Measurements from ENCODE around the gene COTL1.
"Not testable (repeated sequence)": the region's sequence is repeated elsewhere in the genome, so short reads cannot be mapped to it uniquely, and the experiment has no call there.

The COTL1 gene

GRCh38 chr16:84643674-84644073, 25.8 kb upstream of the COTL1 start:
- DNase-seq (ENCODE audit: low read depth in 1 of 2, low spot score in 1 of 2): no peak

GRCh38 chr16:84643180-84643583, 25.3 kb upstream of the COTL1 start:
- DNase-seq (ENCODE audit: low read depth in 1 of 2, low spot score in 1 of 2): no peak

DNA sequence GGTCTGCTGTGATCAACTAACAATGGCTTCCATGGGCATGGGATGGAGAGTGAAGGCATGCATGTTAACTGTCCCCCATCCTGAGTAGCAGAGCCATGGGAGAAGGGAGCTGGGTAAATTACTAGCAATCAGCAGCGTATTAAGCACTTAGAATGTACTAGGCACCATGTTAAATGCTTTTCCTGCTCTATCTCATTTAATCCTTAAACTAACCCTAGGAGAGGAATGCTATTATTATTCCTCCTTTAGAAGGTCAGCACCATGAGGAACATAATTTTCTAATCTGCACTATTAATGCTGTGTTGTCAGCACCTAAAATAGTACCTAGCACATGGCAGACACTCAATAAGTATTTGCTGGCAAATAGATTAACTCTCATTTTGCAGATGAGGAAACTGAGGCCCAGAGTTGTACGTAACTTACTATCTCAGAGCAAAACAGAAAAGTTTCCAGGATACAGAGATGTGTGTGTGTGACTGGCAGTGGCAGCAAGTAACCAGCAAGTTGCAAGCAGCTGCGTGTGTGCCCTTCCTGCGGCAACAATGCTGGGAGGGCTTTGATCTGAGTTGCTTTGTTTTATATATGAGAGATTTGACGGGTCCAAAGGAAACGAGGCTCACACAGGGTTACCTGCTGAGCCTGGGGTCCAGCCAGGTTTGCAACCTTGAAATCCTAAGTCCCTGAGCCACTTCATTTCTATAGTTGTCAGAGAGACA, 23.9 kb upstream of the COTL1 start:
- no peak for DNase-seq (ENCODE audit: low read depth in 1 of 2, low spot score in 1 of 2)

DNA sequence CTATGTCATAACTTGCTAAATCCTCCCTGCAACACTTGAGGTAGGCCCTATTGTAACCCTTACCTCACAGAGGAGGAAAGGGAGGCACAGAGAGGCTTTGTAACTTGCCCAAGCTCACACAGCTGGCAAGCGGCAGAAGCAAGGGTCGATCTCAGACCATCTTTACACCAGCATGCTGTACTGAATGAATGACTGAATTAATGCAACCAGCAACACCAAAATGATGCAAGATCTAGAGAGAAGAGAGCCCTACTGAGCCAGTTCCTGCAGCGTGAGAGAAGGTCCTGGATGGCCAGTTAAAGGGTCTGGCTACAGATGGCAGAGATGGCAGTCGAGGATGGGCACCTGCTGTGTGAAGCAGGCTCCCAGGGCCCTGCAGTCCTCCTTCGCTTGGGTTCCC, 22.3 kb upstream of the COTL1 start:
- no peak for DNase-seq (ENCODE audit: low read depth in 1 of 2, low spot score in 1 of 2)

DNA sequence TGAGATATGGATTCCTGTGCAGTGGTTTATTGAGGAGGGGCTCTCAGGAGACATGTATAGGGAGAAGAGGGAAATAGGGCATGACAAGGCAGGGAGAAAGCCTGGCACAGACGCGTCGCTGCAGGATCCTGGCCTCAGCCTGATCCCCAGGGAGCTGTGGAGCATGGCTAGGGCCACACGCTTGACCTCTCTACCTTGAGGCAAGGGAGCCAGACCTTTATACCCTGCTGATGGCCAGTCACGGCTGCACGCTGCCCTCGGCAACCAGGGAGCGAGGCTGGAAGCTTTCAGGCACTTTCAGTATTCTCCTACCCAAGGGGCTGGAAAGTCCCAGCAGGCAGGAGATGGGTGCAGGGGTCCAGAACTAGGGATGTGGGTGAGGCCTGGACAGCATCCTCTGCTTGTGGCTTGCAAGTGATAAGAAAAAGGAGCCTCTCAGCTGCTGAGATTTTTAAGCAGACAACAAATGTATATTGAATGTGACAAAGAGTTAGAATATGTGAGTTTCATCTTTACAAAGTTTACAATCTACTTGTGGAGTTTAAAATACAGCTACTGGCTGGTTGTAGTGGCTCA, 20.4 kb upstream of the COTL1 start:
- DNase-seq (ENCODE audit: low read depth in 1 of 2, low spot score in 1 of 2): no peak

DNA sequence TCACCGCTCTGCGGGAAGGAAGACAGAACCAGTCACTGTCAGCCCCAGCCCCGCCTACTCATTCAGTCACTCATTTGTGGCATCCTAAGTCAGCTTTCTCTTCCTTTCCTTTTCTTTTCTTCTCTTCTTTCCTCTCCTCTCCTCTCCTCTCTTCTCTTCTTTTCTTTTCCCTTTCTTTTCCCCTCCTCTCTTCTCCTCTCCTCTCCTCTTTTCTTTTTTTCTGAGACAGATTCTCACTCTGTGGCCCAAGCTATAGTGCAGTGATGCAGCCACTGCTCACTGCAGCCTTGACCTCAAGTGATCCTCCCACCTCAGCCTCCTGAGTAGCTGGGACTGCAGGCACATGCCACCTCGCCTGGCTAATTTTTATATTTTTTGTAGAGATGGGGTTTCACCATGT, 19.8 kb upstream of the COTL1 start:
- no peak for DNase-seq (ENCODE audit: low read depth in 1 of 2, low spot score in 1 of 2)

GRCh38 chr16:84635702-84636101, 17.8 kb upstream of the COTL1 start:
- DNase-seq (ENCODE audit: low read depth in 1 of 2, low spot score in 1 of 2): no peak

DNA sequence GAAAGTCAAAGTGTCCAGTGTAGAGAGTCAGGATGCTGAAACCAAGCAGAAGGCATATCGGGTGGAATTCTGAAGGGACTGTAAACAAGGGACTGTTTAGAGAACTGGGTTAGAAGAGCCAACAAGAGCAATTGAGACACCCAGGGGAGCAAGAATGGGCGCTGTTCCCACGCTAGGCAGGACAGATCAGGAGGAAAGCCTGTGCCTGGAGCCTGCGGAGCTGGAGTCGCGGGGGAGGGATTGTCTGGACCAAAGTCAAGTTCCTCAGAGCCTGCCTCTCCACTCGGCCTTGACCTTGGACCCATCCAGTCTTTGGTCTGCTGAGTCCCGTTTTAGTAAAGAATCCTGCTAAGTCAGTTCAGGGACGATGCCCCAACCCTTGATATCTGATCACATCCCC, 15.7 kb upstream of the COTL1 start:
- no peak for DNase-seq (ENCODE audit: low read depth in 1 of 2, low spot score in 1 of 2)

GRCh38 chr16:84632862-84633261, 15.0 kb upstream of the COTL1 start:
- not testable (repeated sequence) for DNase-seq (ENCODE audit: low read depth in 1 of 2, low spot score in 1 of 2)

GRCh38 chr16:84631886-84632285, 14.0 kb upstream of the COTL1 start:
- no peak for DNase-seq (ENCODE audit: low read depth in 1 of 2, low spot score in 1 of 2)

DNA sequence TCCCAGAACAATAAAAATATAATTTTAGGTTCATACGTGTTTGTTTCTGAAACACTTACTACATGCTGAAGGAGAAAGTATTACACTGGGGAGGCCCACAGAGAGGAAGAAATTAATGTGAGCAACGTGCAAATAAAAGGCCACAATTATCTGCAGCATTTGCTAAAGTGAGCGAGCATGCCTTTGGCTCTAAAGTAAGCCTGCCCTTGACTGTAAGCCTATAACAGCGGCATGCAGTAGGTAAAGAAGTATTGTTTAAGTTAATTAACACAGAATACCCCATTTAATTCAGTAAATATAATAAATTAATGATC, 13.2 kb upstream of the COTL1 start:
- DNase-seq (ENCODE audit: low read depth in 1 of 2, low spot score in 1 of 2): no peak

DNA sequence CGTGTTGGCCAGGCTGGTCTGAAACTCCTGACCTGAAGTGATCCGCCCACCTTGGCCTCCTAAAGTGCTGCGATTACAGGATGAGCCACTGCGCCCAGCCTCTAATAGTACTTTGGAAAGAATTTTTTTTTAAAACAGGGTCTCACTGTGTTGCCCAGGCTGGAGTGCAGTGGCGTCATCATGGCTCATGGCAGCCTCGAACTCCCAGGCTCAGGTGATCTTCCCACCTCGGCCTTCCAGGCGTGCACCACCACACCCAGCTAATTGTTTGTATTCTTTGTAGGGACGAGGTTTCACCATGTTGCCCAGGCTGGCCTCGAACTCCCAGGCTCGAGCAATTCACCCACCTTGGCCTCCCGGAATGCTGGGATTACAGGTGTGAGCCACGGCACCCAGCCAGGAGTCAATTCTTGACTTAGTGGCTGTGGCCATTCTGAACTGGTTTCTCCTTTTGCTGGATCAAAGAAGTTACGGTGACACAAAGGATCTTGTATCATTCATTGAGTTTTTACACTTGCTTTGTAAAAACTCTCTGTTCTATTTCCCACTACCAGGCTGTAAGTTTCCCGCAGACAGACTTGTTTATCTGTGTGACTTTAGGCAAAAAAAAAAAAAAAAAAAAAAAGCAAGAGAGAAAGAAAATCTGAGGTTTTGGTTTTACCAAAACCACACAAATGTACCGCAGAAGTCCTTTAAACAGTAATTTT, 12.7 kb upstream of the COTL1 start:
- DNase-seq (ENCODE audit: low read depth in 1 of 2, low spot score in 1 of 2): no peak

- no peak for DNase-seq (ENCODE audit: low read depth in 1 of 2, low spot score in 1 of 2)
These were observed 12.1 kb upstream of the COTL1 start for GRCh38 chr16:84630009-84630408.

- no peak for DNase-seq (ENCODE audit: low read depth in 1 of 2, low spot score in 1 of 2)
These were observed 11.7 kb upstream of the COTL1 start for GRCh38 chr16:84629580-84629979.

GRCh38 chr16:84628226-84628731, 10.4 kb upstream of the COTL1 start:
- DNase-seq (ENCODE audit: low read depth in 1 of 2, low spot score in 1 of 2): no peak

GRCh38 chr16:84625556-84625955, 7.7 kb upstream of the COTL1 start:
- no peak for DNase-seq (ENCODE audit: low read depth in 1 of 2, low spot score in 1 of 2)

DNA sequence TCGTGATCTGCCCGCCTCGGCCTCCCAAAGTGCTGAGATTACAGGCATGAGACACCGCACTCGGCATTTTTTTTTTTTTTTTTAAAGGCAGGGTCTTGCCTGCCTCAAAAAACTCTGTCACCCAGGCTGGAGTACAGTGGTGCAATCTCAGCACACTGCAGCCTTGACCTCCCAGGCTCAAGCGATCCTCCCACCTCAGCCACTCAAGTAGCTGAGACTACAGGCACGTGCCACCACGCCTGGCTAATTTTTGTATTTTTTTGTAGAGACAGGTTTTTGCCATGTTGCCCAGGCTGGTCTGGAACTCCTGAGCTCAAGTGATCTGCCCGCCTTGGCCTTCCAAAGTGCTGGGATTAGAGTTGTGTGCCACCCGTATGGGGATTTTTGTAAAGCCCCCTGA, 3.0 kb upstream of the COTL1 start:
- DNase-seq (ENCODE audit: low read depth in 1 of 2, low spot score in 1 of 2): not testable (repeated sequence)

DNA sequence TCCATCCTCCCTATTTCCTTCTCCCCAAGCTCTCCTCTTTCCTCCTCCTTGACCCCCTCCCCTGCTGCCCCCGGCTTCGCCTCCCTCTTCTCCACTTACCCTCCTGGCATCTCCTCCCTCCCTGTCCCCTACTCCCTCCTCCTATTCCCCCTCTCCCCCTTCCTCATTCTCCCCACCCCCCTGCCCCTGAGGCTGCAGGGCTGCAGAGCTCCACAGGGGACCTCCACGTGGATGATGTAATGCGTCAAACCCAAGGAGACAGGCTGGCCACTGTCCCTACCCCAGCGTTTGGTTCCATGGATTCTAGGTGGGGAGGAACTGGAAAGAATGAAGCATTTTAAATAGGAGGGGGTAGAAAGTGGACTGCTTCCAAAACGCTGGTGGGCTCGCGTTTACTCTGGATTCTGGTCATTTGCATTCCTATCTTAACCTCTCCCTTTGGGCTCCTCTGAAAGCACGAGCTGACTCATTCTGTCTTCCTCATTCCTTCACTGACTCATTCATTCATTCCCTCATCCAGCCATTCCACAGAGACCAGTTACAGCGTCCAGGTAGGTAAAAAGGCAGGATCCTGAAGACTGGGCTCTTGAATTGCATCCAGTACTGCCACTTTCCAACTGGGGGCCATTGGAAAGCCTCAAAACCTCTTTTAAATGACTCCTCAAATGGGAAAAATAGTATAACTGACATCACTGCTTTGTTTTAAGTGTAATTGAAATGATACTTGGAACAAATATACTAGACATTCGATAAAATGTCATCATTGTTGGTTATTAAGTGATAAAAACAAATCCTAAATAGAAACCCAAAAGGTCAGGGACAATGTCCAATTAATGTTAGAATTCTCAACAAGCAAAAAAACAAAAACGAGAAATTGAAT, 943 bp upstream of the COTL1 start:
- no peak for DNase-seq (ENCODE audit: low read depth in 1 of 2, low spot score in 1 of 2)

- DNase-seq (ENCODE audit: low read depth in 1 of 2, low spot score in 1 of 2): peak in 1 of 2 donors; percentile 22
These were observed 662 bp downstream of the COTL1 start for GRCh38 chr16:84617041-84617790.

- no peak for DNase-seq (ENCODE audit: low read depth in 1 of 2, low spot score in 1 of 2)
These were observed 1.4 kb downstream of the COTL1 start for GRCh38 chr16:84616515-84616914.
